HG02840 (cell line): ENCODE measurements around the gene SHC3.

Experiments
- ATAC-seq: cut with Tn5 transposase; IDR thresholded peaks from one replicate; pipeline ENCODE4 v1.9.1; 2021; ENCODE audit warnings: mild to moderate bottlenecking, moderate library complexity, moderate number of reproducible peaks; ENCODE audit not compliant: unreplicated experiment, low FRiP score

SHC3 gene

GRCh38 chr9:89032661-89033060 lies 146.0 kb downstream of the SHC3 start:
- no peak for ATAC-seq

GRCh38 chr9:89032173-89032572 lies 146.4 kb downstream of the SHC3 start:
- ATAC-seq: no peak

GRCh38 chr9:89029788-89030187 lies 148.8 kb downstream of the SHC3 start:
- no peak for ATAC-seq

- ATAC-seq: no peak
These were observed 151.7 kb downstream of the SHC3 start for GRCh38 chr9:89026876-89027275.

- ATAC-seq: no peak
These were observed 153.1 kb downstream of the SHC3 start for GRCh38 chr9:89025553-89025952.

GRCh38 chr9:89024727-89025126 lies 153.9 kb downstream of the SHC3 start:
- ATAC-seq: no peak

- no peak for ATAC-seq
These were observed 154.9 kb downstream of the SHC3 start for GRCh38 chr9:89023740-89024139.

- ATAC-seq: no peak
These were observed 155.7 kb downstream of the SHC3 start for GRCh38 chr9:89022902-89023301.

GRCh38 chr9:89022001-89022759 lies 156.4 kb downstream of the SHC3 start:
- ATAC-seq: no peak

GRCh38 chr9:89021154-89021803 lies 157.3 kb downstream of the SHC3 start:
- ATAC-seq: no peak

- no peak for ATAC-seq
These were observed 157.9 kb downstream of the SHC3 start for GRCh38 chr9:89020754-89021153.

GRCh38 chr9:89015336-89015735 lies 163.3 kb downstream of the SHC3 start:
- ATAC-seq: no peak

- no peak for ATAC-seq
These were observed 164.5 kb downstream of the SHC3 start for GRCh38 chr9:89014153-89014552.

- ATAC-seq: no peak
These were observed 165.0 kb downstream of the SHC3 start for GRCh38 chr9:89013660-89014059.

GRCh38 chr9:89012294-89013042 lies 166.2 kb downstream of the SHC3 start:
- no peak for ATAC-seq

GRCh38 chr9:89011683-89012082 lies 166.9 kb downstream of the SHC3 start:
- ATAC-seq: no peak

- ATAC-seq: no peak
These were observed 168.0 kb downstream of the SHC3 start for GRCh38 chr9:89010526-89011111.

- ATAC-seq: no peak
These were observed 168.6 kb downstream of the SHC3 start for GRCh38 chr9:89010056-89010455.

- ATAC-seq: no peak
These were observed 169.1 kb downstream of the SHC3 start for GRCh38 chr9:89009546-89009840.

- ATAC-seq: no peak
These were observed 169.7 kb downstream of the SHC3 start for GRCh38 chr9:89008744-89009545.
